ENCODE measurements around the gene CRYBB1. TPM values are rescaled to one million over a fixed set of nuclear protein-coding genes. Genes with fewer than 3 reads are reported as not detected.
A peak's percentile ranks its signal among the peaks of the same experiment; 100 is the strongest.

Gene CRYBB1
- not detected for total RNA-seq
- not detected for polyA plus RNA-seq

DNA sequence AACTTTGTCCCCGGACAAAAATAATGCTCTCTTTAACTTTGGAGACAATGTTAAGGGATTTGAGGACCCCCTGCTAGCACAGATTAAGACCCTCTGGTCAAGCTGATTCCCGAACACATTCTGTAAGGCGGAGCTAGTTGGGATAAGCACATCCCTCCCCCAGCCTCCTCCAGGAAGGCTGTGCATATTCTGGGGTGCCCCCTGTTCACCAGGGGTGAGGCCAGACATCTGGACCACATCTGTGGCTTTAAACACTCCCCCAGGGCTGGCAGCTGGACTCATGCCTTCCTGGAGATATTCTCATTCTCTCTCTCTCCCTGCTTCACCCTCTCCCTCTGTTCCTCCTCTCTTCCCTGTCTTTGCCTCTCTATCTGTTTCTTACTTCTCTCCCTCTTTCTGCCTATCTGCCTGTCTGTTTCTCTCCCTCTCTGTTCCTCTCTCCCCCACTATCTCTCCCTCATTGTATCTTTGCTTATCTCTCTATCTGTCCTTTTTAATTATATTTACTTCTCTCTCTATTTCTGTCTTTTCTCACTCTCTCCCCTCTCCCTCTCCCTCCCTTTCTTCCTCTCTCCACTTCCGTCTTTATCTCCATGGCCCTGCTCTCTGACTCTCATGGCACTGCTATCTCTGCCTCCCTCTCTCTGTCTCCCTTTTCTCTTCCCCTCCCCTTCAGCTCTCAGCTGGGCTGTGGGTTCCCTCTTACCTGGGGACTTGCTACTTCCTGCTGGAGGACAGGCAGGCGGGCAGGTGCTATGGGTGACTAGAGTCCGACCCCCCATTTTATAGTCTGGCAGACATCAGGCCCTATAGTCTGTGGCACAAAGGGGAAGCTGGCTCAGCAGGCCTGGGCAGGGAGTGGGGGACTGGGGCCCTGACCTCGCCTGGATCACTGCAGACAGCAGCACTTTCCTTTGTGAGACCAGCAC is at the start of gene CRYBB1:
CRYBB1 (minus strand) TSS at position 757 of the 929 bp plus-strand sequence. CDS start 1,708 bp downstream, outside the sequence.
- no peak for ATAC-seq (ENCODE audit: low read depth in 2 of 2)
- Mint-ChIP-seq H3K4me1 (peaks cover 0 to 4% (median 1%) of the 10 kb centered on the region in 4 donors), H3K27ac (peak within 1 kb of the TSS in 1 of 3 donors; percentile 79), H3K36me3 (no peaks in the 10 kb centered on the region), H3K4me3 (no peak within 1 kb of the TSS), H3K9me3 (no peaks in the 10 kb centered on the region), H3K27me3 (no peaks in the 10 kb centered on the region)
- H3K27ac ChIP-seq (ENCODE audit: insufficient read depth, low read length, poor library complexity, severe bottlenecking) = no peak within 1 kb of the TSS
- no peaks in the 10 kb centered on the region for H3K9me3 ChIP-seq (ENCODE audit: control insufficient read depth in 2 of 2, low read length in 2 of 2)
- H3K4me1 ChIP-seq (ENCODE audit: control insufficient read depth, insufficient read depth, low read length, poor library complexity, severe bottlenecking) = no peaks in the 10 kb centered on the region
- H3K4me3 ChIP-seq (ENCODE audit: low read depth, low read length) = no peak within 1 kb of the TSS
- no peaks in the 10 kb centered on the region for H3K27me3 ChIP-seq (ENCODE audit: control insufficient read depth, insufficient read depth, low read length)
- no peaks in the 10 kb centered on the region for H3K36me3 ChIP-seq (ENCODE audit: control insufficient read depth, insufficient read depth, low read length)
- no peak for DNase-seq

DNA sequence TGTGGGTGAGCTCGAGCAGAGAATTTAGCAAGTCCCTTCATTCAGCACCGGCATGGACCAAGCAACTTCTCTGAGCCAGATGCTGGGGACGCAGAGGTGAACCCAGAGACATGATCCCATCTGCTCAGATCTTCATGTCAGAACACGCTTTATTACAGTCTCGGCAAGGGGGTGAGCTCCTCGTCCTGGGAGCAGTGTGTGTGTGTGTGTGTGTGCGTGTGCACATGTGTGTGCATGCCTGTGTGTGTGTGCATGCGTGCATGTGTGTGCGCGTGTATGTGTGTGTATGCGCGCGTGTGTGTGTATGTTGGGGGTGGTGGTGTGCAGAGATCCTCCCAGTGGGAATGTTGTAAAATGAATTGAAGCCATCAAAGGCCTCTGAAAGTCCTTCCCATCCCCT is 49.3 kb upstream of the CRYBB1 start:
- H3K27ac ChIP-seq (ENCODE audit: insufficient read depth, low read length, poor library complexity, severe bottlenecking) = no peak overlapping the region
- H3K4me3 ChIP-seq (ENCODE audit: low read depth, low read length) = no peak overlapping the region
- H3K27ac Mint-ChIP-seq = peak overlapping the region in 2 of 3 donors; percentile 65 to 76
- no peaks in the 10 kb centered on the region for H3K27me3 ChIP-seq (ENCODE audit: control insufficient read depth, insufficient read depth, low read length)
- ATAC-seq (ENCODE audit: low read depth in 2 of 2) (no peak), DNase-seq (no peak)
- peaks cover 0 to 2% (median 0%) of the 10 kb centered on the region in 7 donors for H3K9me3 Mint-ChIP-seq
- peaks cover 5 to 80% (median 44%) of the 10 kb centered on the region in 4 donors for H3K4me1 Mint-ChIP-seq
- no peaks in the 10 kb centered on the region for H3K9me3 ChIP-seq (ENCODE audit: control insufficient read depth in 2 of 2, low read length in 2 of 2)
- peaks cover 17% of the 10 kb centered on the region for H3K36me3 ChIP-seq (ENCODE audit: control insufficient read depth, insufficient read depth, low read length)
- no peaks in the 10 kb centered on the region for H3K27me3 Mint-ChIP-seq
- no peak overlapping the region for H3K4me3 Mint-ChIP-seq
- H3K4me1 ChIP-seq (ENCODE audit: control insufficient read depth, insufficient read depth, low read length, poor library complexity, severe bottlenecking) = peaks cover 52% of the 10 kb centered on the region
- H3K36me3 Mint-ChIP-seq = peaks cover 6% of the 10 kb centered on the region

DNA sequence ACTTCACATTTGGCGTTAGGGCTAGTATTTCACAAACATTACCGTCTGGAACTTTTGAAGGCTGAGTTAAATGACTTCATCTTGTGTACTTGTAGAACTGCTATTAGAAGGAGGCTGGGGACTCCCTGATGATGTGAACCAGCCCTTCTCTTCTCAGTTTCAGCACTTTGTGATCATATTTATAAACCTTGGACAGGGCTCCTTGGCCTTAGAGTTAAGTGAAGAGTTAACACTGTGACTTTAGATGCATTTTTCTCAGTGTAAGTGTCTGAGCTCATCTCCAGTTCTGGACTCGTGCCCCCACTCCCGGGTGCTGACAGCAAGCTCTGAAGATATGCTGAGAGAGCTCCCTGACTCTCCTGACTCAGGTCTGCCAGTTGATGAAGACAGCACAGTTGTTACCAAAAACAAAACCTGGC is 48.0 kb upstream of the CRYBB1 start:
- peaks cover 9 to 77% (median 40%) of the 10 kb centered on the region in 4 donors for H3K4me1 Mint-ChIP-seq
- no peaks in the 10 kb centered on the region for H3K27me3 Mint-ChIP-seq

DNA sequence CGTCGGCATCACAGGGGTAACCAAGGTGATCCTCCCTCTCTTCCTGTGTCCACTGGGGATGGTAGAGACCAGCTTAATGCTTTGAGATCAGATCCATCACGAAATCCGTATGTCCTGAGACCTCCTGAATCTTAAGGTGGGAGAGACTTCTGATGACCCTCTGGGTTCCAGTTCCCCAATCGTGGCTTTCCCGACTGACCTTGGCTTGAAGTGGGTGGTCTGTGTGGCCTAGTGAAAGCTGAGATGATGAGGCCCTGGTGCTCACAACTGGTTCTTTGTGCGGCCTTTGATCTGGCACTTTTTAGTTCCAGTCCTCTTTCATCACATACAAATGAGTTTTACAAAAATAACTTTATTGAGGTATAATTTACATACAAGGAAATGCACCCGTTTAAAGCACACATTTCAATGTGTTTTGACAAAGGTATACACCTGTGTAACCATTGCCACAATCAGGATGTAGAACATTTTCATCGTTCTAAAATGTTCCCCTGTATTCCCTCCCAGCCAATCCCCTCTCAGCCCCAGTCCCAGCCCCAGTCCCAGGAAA is 45.6 kb upstream of the CRYBB1 start:
- no peaks in the 10 kb centered on the region for H3K9me3 ChIP-seq (ENCODE audit: control insufficient read depth in 2 of 2, low read length in 2 of 2)
- DNase-seq (no peak), ATAC-seq (ENCODE audit: low read depth in 2 of 2) (no peak)
- peak overlapping the region in 2 of 3 donors; percentile 48 to 59 for H3K27ac Mint-ChIP-seq
- peaks cover 9 to 69% (median 43%) of the 10 kb centered on the region in 4 donors for H3K4me1 Mint-ChIP-seq
- no peaks in the 10 kb centered on the region for H3K9me3 Mint-ChIP-seq
- no peak overlapping the region for H3K27ac ChIP-seq (ENCODE audit: insufficient read depth, low read length, poor library complexity, severe bottlenecking)
- H3K4me1 ChIP-seq (ENCODE audit: control insufficient read depth, insufficient read depth, low read length, poor library complexity, severe bottlenecking) = peaks cover 29% of the 10 kb centered on the region
- peaks cover 20% of the 10 kb centered on the region for H3K36me3 ChIP-seq (ENCODE audit: control insufficient read depth, insufficient read depth, low read length)
- no peaks in the 10 kb centered on the region for H3K27me3 ChIP-seq (ENCODE audit: control insufficient read depth, insufficient read depth, low read length)
- H3K27me3 Mint-ChIP-seq = no peaks in the 10 kb centered on the region
- peaks cover 6% of the 10 kb centered on the region for H3K36me3 Mint-ChIP-seq
- no peak overlapping the region for H3K4me3 ChIP-seq (ENCODE audit: low read depth, low read length)
- H3K4me3 Mint-ChIP-seq = peak overlapping the region in 1 of 4 donors; percentile 61

More for the DNA sequence above, 48.0 kb upstream of the CRYBB1 start:
- Mint-ChIP-seq H3K36me3 (peaks cover 6% of the 10 kb centered on the region), H3K9me3 (peaks cover 0 to 2% (median 0%) of the 10 kb centered on the region in 7 donors), H3K27ac (peak overlapping the region; percentile 47 to 94 (median 82)), H3K4me3 (peak overlapping the region in 1 of 4 donors; percentile 71)
- Histone ChIP-seq H3K9me3 (ENCODE audit: control insufficient read depth in 2 of 2, low read length in 2 of 2) (no peaks in the 10 kb centered on the region), H3K36me3 (ENCODE audit: control insufficient read depth, insufficient read depth, low read length) (peaks cover 20% of the 10 kb centered on the region), H3K27me3 (ENCODE audit: control insufficient read depth, insufficient read depth, low read length) (no peaks in the 10 kb centered on the region), H3K4me3 (ENCODE audit: low read depth, low read length) (peak overlapping the region; percentile 65), H3K4me1 (ENCODE audit: control insufficient read depth, insufficient read depth, low read length, poor library complexity, severe bottlenecking) (peaks cover 39% of the 10 kb centered on the region), H3K27ac (ENCODE audit: insufficient read depth, low read length, poor library complexity, severe bottlenecking) (peak overlapping the region; percentile 66)
- no peak for DNase-seq
- ATAC-seq (ENCODE audit: low read depth in 2 of 2) = no peak

DNA sequence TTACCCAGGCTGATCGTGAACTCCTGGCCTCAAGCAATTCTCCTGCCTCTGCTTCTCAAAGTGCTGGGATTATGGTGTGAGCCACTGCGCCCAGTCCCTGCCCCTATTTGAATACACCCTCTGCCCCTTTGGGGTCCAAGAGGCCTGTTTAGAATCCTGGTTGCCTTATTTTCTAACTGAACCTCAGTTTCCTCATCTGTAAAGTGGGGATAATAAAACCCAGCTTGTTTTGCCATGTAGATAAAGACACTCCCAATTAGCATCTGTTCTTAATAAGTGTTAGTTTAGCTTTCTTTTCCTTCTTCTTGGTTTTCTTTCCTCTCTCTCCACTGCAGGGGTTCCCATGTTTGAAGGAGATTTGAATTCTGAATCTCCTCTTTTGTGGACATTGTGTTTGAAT is 44.3 kb upstream of the CRYBB1 start:
- Mint-ChIP-seq H3K36me3 (peaks cover 6% of the 10 kb centered on the region), H3K4me3 (peak overlapping the region in 2 of 4 donors; percentile 26 to 34), H3K27me3 (no peaks in the 10 kb centered on the region), H3K9me3 (no peaks in the 10 kb centered on the region), H3K4me1 (peaks cover 9 to 74% (median 51%) of the 10 kb centered on the region in 4 donors), H3K27ac (peak overlapping the region in 2 of 3 donors; percentile 28 to 79)
- DNase-seq = no peak
- H3K27me3 ChIP-seq (ENCODE audit: control insufficient read depth, insufficient read depth, low read length) = no peaks in the 10 kb centered on the region
- peaks cover 41% of the 10 kb centered on the region for H3K4me1 ChIP-seq (ENCODE audit: control insufficient read depth, insufficient read depth, low read length, poor library complexity, severe bottlenecking)
- no peak overlapping the region for H3K27ac ChIP-seq (ENCODE audit: insufficient read depth, low read length, poor library complexity, severe bottlenecking)
- H3K36me3 ChIP-seq (ENCODE audit: control insufficient read depth, insufficient read depth, low read length) = peaks cover 16% of the 10 kb centered on the region
- no peak overlapping the region for H3K4me3 ChIP-seq (ENCODE audit: low read depth, low read length)
- ATAC-seq (ENCODE audit: low read depth in 2 of 2) = no peak
- no peaks in the 10 kb centered on the region for H3K9me3 ChIP-seq (ENCODE audit: control insufficient read depth in 2 of 2, low read length in 2 of 2)

DNA sequence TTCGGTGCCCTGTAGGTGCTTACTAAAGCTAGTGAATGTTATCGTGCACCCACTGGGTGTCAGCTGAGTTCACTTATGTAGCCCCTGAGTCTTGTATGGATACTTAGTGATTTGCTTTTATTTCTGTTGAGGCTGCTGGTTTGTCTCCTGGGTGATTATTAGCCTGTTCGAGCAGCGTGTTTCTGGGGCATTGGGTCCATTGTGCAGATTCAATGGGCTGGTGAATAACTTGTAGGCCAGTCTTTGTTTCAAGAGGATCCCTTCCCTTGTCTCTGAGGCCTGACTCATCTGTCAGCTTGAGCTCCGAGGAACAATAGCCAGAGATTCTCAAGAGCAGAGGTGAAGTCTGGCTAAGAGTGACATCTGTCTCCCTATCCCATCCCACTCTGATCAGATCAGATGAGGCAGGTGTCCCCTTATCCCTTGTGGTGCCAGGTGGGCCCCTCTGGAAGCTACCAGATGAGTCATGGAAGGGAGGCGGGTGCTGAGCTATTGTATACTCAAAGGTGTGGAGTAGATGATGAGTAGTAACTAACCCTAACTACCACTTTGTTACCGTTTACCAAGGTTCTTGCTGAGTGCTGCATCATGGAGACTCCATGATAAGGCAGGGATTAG is 43.2 kb upstream of the CRYBB1 start:
- Histone ChIP-seq H3K4me3 (ENCODE audit: low read depth, low read length) (no peak overlapping the region), H3K4me1 (ENCODE audit: control insufficient read depth, insufficient read depth, low read length, poor library complexity, severe bottlenecking) (peaks cover 48% of the 10 kb centered on the region), H3K36me3 (ENCODE audit: control insufficient read depth, insufficient read depth, low read length) (peaks cover 11% of the 10 kb centered on the region), H3K27ac (ENCODE audit: insufficient read depth, low read length, poor library complexity, severe bottlenecking) (no peak overlapping the region), H3K27me3 (ENCODE audit: control insufficient read depth, insufficient read depth, low read length) (no peaks in the 10 kb centered on the region), H3K9me3 (ENCODE audit: control insufficient read depth in 2 of 2, low read length in 2 of 2) (no peaks in the 10 kb centered on the region)
- ATAC-seq (ENCODE audit: low read depth in 2 of 2) = no peak
- Mint-ChIP-seq H3K9me3 (no peaks in the 10 kb centered on the region), H3K36me3 (peaks cover 6% of the 10 kb centered on the region), H3K4me3 (peak overlapping the region; percentile 11 to 51 (median 49)), H3K27me3 (no peaks in the 10 kb centered on the region), H3K27ac (no peak overlapping the region), H3K4me1 (peaks cover 9 to 73% (median 53%) of the 10 kb centered on the region in 4 donors)
- no peak for DNase-seq

DNA sequence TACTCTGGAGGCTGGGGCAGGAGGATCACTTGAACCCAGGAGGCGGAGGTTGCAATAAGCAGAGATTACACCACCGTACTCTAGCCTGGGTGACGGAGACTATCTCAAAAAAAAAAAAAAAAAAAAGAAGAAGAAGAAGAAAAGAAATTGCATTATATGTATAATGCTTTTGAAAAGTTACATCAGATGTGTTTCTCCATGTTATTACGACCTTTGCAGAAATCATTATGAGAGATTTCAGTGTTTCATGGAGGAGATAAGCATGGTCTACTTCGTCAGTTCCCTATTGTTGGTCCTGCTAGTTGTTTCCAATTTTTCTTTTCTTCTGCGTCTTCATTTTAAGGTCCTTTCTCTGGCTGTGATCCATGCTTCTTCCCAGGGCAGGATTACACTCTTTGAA is 42.5 kb upstream of the CRYBB1 start:
- Mint-ChIP-seq H3K4me3 (peak overlapping the region; percentile 11 to 51 (median 49)), H3K4me1 (peaks cover 9 to 66% (median 47%) of the 10 kb centered on the region in 4 donors), H3K36me3 (peaks cover 6% of the 10 kb centered on the region), H3K27me3 (peaks cover under 1% of the 10 kb centered on the region), H3K27ac (peak overlapping the region in 1 of 3 donors; percentile 52), H3K9me3 (no peaks in the 10 kb centered on the region)
- no peaks in the 10 kb centered on the region for H3K27me3 ChIP-seq (ENCODE audit: control insufficient read depth, insufficient read depth, low read length)
- H3K27ac ChIP-seq (ENCODE audit: insufficient read depth, low read length, poor library complexity, severe bottlenecking) = no peak overlapping the region
- H3K4me3 ChIP-seq (ENCODE audit: low read depth, low read length) = no peak overlapping the region
- H3K4me1 ChIP-seq (ENCODE audit: control insufficient read depth, insufficient read depth, low read length, poor library complexity, severe bottlenecking) = peaks cover 41% of the 10 kb centered on the region
- no peak for ATAC-seq (ENCODE audit: low read depth in 2 of 2)
- H3K9me3 ChIP-seq (ENCODE audit: control insufficient read depth in 2 of 2, low read length in 2 of 2) = no peaks in the 10 kb centered on the region
- peaks cover 11% of the 10 kb centered on the region for H3K36me3 ChIP-seq (ENCODE audit: control insufficient read depth, insufficient read depth, low read length)
- DNase-seq = no peak

Data from CD4-positive, CD25-positive, alpha-beta regulatory T cell (primary cell).